ENCODE measurements around the gene RASAL2. TPM values are rescaled to one million over a fixed set of nuclear protein-coding genes. Genes with fewer than 3 reads are reported as not detected.

The RASAL2 gene
- total RNA-seq, 1 experiment from 2014 or later, result not detected

DNA sequence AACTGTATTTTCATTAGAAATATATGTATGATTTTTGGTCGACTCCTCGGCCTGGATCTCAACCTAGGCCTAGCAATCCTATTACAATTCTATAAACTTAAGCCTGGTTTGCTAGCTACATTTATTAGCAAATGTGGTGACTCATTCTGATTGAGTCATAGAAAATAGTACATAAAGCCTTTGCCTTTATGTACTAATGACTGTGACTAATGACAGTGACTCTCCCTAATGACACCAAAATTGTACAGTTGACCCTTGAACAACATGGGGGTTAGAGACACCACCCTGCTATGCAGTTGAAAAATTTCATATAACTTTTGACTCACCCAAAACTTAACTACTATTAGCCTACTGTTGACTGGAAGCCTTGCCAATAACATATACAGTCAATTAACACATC is 324.0 kb downstream of the RASAL2 start:
- Histone ChIP-seq H3K27ac (ENCODE audit: low read length) (no peak overlapping the region), H3K27me3 (ENCODE audit: low read length) (no peaks in the 10 kb centered on the region), H3K4me2 (ENCODE audit: low read depth, low read length, poor library complexity, severe bottlenecking) (no peak overlapping the region), H4K20me1 (ENCODE audit: insufficient read depth, low read depth, low read length) (no peaks in the 10 kb centered on the region), H3K9ac (ENCODE audit: low read length) (no peak overlapping the region), H3K79me2 (ENCODE audit: low read length) (no peaks in the 10 kb centered on the region), H3K9me3 (ENCODE audit: low read length) (no peaks in the 10 kb centered on the region), H3K36me3 (ENCODE audit: insufficient read depth, low read length) (no peaks in the 10 kb centered on the region), H3K4me1 (ENCODE audit: low read length) (peaks cover 11% of the 10 kb centered on the region), H3K9me2 (replicated peaks; ENCODE audit: insufficient read depth, low read length) (no peaks in the 10 kb centered on the region), H2AFZ (ENCODE audit: low read length) (no peak overlapping the region), H3K4me3 (ENCODE audit: low read length) (no peak overlapping the region)
- DNase-seq, result no peak

DNA sequence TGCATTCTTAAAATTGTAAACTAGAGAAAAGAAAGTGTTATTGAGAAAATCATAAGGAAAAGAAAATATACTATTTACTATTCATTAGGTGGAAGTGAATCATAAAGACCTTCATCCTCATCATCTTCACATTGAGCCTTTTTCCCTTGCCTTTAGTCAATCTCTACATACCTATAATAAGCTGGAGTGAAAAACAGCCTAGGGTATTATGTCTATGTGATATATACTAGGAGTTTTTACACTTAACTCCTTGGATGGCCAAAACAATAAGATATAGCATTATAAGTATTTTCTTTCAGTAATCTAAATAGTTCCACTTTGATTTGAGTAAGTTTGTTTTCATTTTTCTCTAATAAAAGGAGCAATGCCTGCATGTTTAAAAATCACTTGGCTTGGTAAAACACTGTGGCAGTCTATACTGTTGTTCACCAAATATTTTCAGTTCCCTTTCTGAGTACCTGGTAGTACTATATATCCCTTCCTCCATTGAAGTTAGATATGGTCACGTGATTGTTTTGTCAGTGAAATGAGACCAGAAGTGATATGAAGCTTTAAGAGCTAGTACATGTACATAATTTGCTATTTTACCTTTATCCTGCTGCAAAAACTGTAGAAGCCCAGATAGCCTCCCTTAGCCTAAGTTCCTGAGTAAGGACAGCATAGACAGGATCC is 324.5 kb downstream of the RASAL2 start:
- peak overlapping the region; percentile 83 for H2AFZ ChIP-seq (ENCODE audit: low read length)
- H3K4me3 ChIP-seq (ENCODE audit: low read length), result no peak overlapping the region
- no peak overlapping the region for H3K27ac ChIP-seq (ENCODE audit: low read length)
- DNase-seq, result peak; percentile 56
- no peak overlapping the region for H3K9ac ChIP-seq (ENCODE audit: low read length)
- no peaks in the 10 kb centered on the region for H4K20me1 ChIP-seq (ENCODE audit: insufficient read depth, low read depth, low read length)
- peaks cover 11% of the 10 kb centered on the region for H3K4me1 ChIP-seq (ENCODE audit: low read length)
- H3K27me3 ChIP-seq (ENCODE audit: low read length), result no peaks in the 10 kb centered on the region
- no peaks in the 10 kb centered on the region for H3K9me2 ChIP-seq (replicated peaks; ENCODE audit: insufficient read depth, low read length)
- no peaks in the 10 kb centered on the region for H3K9me3 ChIP-seq (ENCODE audit: low read length)
- H3K4me2 ChIP-seq (ENCODE audit: low read depth, low read length, poor library complexity, severe bottlenecking), result peak overlapping the region; percentile 44
- no peaks in the 10 kb centered on the region for H3K36me3 ChIP-seq (ENCODE audit: insufficient read depth, low read length)
- H3K79me2 ChIP-seq (ENCODE audit: low read length), result no peaks in the 10 kb centered on the region

DNA sequence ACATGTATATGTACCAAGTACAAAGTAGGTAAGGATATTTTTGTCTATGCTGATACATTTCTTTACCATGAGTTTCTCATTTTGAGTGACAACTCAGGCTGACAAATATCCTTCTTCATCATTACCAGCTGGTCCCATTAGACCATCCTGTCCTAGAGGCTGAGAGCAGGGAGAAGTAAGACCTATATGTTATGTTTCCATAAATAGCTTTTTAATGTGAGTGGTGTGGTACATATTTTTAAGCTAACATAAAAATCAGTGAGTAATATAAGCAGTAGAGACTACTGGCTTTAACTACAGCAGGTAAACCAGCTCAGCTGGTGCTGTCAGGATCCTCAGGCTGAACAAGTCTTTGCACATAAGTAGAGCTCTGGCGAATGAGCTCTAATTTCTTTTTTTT is 340.5 kb downstream of the RASAL2 start:
- Histone ChIP-seq H3K4me2 (ENCODE audit: low read depth, low read length, poor library complexity, severe bottlenecking) (no peak overlapping the region), H3K9me3 (ENCODE audit: low read length) (no peaks in the 10 kb centered on the region), H3K4me1 (ENCODE audit: low read length) (no peaks in the 10 kb centered on the region), H3K36me3 (ENCODE audit: insufficient read depth, low read length) (no peaks in the 10 kb centered on the region), H3K9me2 (replicated peaks; ENCODE audit: insufficient read depth, low read length) (no peaks in the 10 kb centered on the region), H3K9ac (ENCODE audit: low read length) (no peak overlapping the region), H2AFZ (ENCODE audit: low read length) (no peak overlapping the region), H3K27ac (ENCODE audit: low read length) (no peak overlapping the region), H4K20me1 (ENCODE audit: insufficient read depth, low read depth, low read length) (no peaks in the 10 kb centered on the region), H3K27me3 (ENCODE audit: low read length) (no peaks in the 10 kb centered on the region), H3K79me2 (ENCODE audit: low read length) (no peaks in the 10 kb centered on the region), H3K4me3 (ENCODE audit: low read length) (no peak overlapping the region)
- DNase-seq, result no peak

DNA sequence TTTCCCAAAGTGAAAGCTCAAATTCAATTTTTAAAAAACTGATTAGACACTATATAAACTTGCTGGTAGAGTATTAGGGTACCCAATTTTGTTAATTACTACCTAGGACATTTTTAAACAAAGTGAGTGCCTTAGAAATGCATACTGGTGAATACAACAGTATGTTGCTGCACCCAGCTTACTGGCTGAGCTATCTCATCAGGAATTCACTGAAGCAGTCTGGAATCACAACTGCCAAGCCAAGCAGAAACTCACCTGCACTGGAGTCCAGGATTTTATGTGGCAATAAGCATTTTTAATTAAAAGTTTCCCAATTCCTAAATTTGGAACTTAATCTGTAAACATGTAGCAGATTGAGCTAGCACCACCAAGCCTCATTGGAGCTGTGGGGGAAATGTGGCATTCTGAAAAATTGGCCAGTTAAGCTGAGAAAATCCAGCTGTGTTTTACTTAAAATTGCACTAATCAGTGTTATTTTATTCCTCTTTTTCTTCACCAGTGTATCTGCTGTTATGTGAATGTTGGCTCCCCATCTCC is 341.1 kb downstream of the RASAL2 start:
- Histone ChIP-seq H3K36me3 (ENCODE audit: insufficient read depth, low read length) (no peaks in the 10 kb centered on the region), H3K9me3 (ENCODE audit: low read length) (no peaks in the 10 kb centered on the region), H3K4me3 (ENCODE audit: low read length) (no peak overlapping the region), H4K20me1 (ENCODE audit: insufficient read depth, low read depth, low read length) (no peaks in the 10 kb centered on the region), H3K4me2 (ENCODE audit: low read depth, low read length, poor library complexity, severe bottlenecking) (no peak overlapping the region), H3K27me3 (ENCODE audit: low read length) (no peaks in the 10 kb centered on the region), H3K9me2 (replicated peaks; ENCODE audit: insufficient read depth, low read length) (no peaks in the 10 kb centered on the region), H2AFZ (ENCODE audit: low read length) (no peak overlapping the region), H3K79me2 (ENCODE audit: low read length) (no peaks in the 10 kb centered on the region), H3K4me1 (ENCODE audit: low read length) (no peaks in the 10 kb centered on the region), H3K27ac (ENCODE audit: low read length) (no peak overlapping the region), H3K9ac (ENCODE audit: low read length) (no peak overlapping the region)
- no peak for DNase-seq

DNA sequence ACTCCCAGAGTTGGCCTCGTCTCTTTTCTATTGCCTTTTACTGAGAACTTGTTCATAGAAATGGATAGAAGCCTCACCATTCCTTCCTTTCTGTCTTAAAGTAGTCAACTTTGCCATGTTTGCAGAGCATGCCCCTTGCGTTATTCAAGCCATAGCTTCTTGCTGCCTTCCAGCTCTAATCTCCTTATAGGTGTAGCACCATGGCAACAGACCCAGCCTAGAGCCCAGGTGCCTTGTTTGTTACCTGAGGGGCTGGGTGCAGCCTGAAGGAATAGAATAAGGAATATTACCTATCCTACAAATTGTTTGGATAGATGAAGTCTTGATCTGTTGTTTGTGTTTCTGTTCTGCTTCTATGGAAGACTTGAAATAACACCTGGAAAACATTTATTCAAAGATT is 343.0 kb downstream of the RASAL2 start:
- Histone ChIP-seq H2AFZ (ENCODE audit: low read length) (no peak overlapping the region), H3K9me2 (replicated peaks; ENCODE audit: insufficient read depth, low read length) (no peaks in the 10 kb centered on the region), H3K36me3 (ENCODE audit: insufficient read depth, low read length) (no peaks in the 10 kb centered on the region), H3K79me2 (ENCODE audit: low read length) (no peaks in the 10 kb centered on the region), H4K20me1 (ENCODE audit: insufficient read depth, low read depth, low read length) (no peaks in the 10 kb centered on the region), H3K4me2 (ENCODE audit: low read depth, low read length, poor library complexity, severe bottlenecking) (no peak overlapping the region), H3K9ac (ENCODE audit: low read length) (no peak overlapping the region), H3K4me1 (ENCODE audit: low read length) (no peaks in the 10 kb centered on the region), H3K27ac (ENCODE audit: low read length) (no peak overlapping the region), H3K27me3 (ENCODE audit: low read length) (peaks cover 2% of the 10 kb centered on the region; the same call in 1 of the 2 replicates), H3K4me3 (ENCODE audit: low read length) (no peak overlapping the region), H3K9me3 (ENCODE audit: low read length) (no peaks in the 10 kb centered on the region)
- no peak for DNase-seq

DNA sequence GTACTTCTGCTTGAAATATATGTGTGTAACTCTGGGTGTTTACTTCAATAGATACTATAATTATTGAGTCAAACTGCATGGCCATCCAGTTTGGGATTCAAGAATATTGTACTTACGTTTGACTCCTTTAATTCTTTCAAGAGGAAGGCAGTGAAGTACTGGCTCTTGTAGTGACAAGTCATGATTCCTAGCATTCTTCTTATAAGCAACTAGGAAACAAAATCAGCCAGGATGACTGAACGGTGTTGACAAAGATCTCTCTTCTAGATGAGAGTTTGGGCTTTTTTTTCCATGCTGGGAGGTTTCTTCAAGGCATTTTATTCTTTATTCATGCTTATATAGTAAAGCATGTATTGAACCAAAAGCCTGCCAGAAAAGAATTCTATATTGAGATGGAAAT is 344.5 kb downstream of the RASAL2 start:
- Histone ChIP-seq H2AFZ (ENCODE audit: low read length) (no peak overlapping the region), H3K79me2 (ENCODE audit: low read length) (no peaks in the 10 kb centered on the region), H3K9me2 (replicated peaks; ENCODE audit: insufficient read depth, low read length) (no peaks in the 10 kb centered on the region), H3K36me3 (ENCODE audit: insufficient read depth, low read length) (no peaks in the 10 kb centered on the region), H4K20me1 (ENCODE audit: insufficient read depth, low read depth, low read length) (no peaks in the 10 kb centered on the region), H3K4me3 (ENCODE audit: low read length) (no peak overlapping the region), H3K27me3 (ENCODE audit: low read length) (peaks cover 4% of the 10 kb centered on the region; the same call in 1 of the 2 replicates), H3K4me2 (ENCODE audit: low read depth, low read length, poor library complexity, severe bottlenecking) (no peak overlapping the region), H3K9ac (ENCODE audit: low read length) (no peak overlapping the region), H3K27ac (ENCODE audit: low read length) (no peak overlapping the region), H3K9me3 (ENCODE audit: low read length) (no peaks in the 10 kb centered on the region), H3K4me1 (ENCODE audit: low read length) (no peaks in the 10 kb centered on the region)
- no peak for DNase-seq

DNA sequence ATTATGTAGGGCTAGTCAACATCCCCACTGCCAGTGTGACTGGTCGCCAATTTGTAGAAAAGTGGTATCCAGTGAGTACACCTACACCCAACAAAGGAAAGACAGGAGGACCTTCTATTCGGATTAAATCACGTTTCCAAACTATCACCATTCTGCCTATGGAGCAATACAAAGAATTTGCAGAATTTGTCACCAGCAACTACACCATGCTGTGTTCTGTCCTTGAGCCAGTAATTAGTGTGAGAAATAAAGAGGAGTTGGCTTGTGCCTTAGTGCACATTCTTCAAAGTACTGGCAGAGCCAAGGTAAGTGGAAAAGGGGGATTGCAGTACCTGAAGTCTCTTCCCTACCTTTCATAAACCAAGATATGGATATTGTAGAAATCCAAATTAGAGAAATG is 349.0 kb downstream of the RASAL2 start:
- Histone ChIP-seq H3K9ac (ENCODE audit: low read length) (no peak overlapping the region), H2AFZ (ENCODE audit: low read length) (no peak overlapping the region), H3K9me3 (ENCODE audit: low read length) (no peaks in the 10 kb centered on the region), H3K79me2 (ENCODE audit: low read length) (no peaks in the 10 kb centered on the region), H3K4me1 (ENCODE audit: low read length) (no peaks in the 10 kb centered on the region), H3K36me3 (ENCODE audit: insufficient read depth, low read length) (no peaks in the 10 kb centered on the region), H3K4me3 (ENCODE audit: low read length) (no peak overlapping the region), H3K27me3 (ENCODE audit: low read length) (peaks cover 4% of the 10 kb centered on the region; the same call in 1 of the 2 replicates), H3K9me2 (replicated peaks; ENCODE audit: insufficient read depth, low read length) (no peaks in the 10 kb centered on the region), H3K4me2 (ENCODE audit: low read depth, low read length, poor library complexity, severe bottlenecking) (no peak overlapping the region), H3K27ac (ENCODE audit: low read length) (no peak overlapping the region), H4K20me1 (ENCODE audit: insufficient read depth, low read depth, low read length) (no peaks in the 10 kb centered on the region)
- DNase-seq, result no peak

DNA sequence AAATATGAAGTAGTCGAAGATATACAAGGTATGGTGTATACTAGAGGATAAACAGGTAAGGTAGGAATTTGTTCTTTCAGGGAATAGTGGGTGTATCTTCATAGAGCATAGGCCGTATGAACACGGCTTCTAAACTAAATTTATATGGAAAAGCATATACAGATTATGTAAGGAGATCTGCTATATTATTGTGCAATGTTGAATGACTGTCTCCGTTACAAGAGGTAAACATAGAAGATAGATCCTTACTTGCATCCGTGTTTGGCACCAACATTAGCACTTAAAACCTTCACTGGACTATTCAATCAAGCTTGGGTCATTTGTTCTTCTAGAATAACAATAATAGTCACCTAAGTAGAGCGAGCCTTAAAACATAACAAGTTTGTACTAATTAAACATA is 357.0 kb downstream of the RASAL2 start:
- Histone ChIP-seq H3K4me2 (ENCODE audit: low read depth, low read length, poor library complexity, severe bottlenecking) (no peak overlapping the region), H2AFZ (ENCODE audit: low read length) (no peak overlapping the region)

More for the DNA sequence above, 357.0 kb downstream of the RASAL2 start:
- no peak for DNase-seq
- Histone ChIP-seq H3K36me3 (ENCODE audit: insufficient read depth, low read length) (no peaks in the 10 kb centered on the region), H3K4me3 (ENCODE audit: low read length) (no peak overlapping the region), H3K27ac (ENCODE audit: low read length) (no peak overlapping the region), H3K79me2 (ENCODE audit: low read length) (no peaks in the 10 kb centered on the region), H3K9me3 (ENCODE audit: low read length) (no peaks in the 10 kb centered on the region), H3K9me2 (replicated peaks; ENCODE audit: insufficient read depth, low read length) (no peaks in the 10 kb centered on the region), H3K9ac (ENCODE audit: low read length) (no peak overlapping the region), H4K20me1 (ENCODE audit: insufficient read depth, low read depth, low read length) (no peaks in the 10 kb centered on the region), H3K4me1 (ENCODE audit: low read length) (peaks cover 3% of the 10 kb centered on the region; the same call in 1 of the 2 replicates), H3K27me3 (ENCODE audit: low read length) (no peaks in the 10 kb centered on the region)
